Adipocyte (in vitro differentiated cells): ENCODE data around the gene PTPN14.
"Not testable (repeated sequence)": the region's sequence is repeated elsewhere in the genome, so short reads cannot be mapped to it uniquely, and the experiment has no call there.

Experiments
- DNase-seq: peaks from one replicate; pipeline ENCODE4 v3.0.0-alpha.2; 2015; ENCODE audit warnings: low read depth
- H3K27me3 ChIP-seq: replicated peaks from 2 replicates; pipeline ENCODE4 v1.7.0; 2013; ENCODE audit warnings: mild to moderate bottlenecking, low read length, moderate library complexity; ENCODE audit not compliant: control insufficient read depth, insufficient read depth
- H3K36me3 ChIP-seq: 2 replicates; pipeline ENCODE4 v1.7.0; 2013; ENCODE audit warnings: low read length, mild to moderate bottlenecking, moderate library complexity; ENCODE audit not compliant: control insufficient read depth, insufficient read depth, severe bottlenecking
- H3K4me1 ChIP-seq: 2 replicates; pipeline ENCODE4 v1.7.0; 2013; ENCODE audit warnings: mild to moderate bottlenecking, low read length, moderate library complexity; ENCODE audit not compliant: control insufficient read depth, insufficient read depth
- H3K4me3 ChIP-seq: 2 replicates; pipeline ENCODE4 v1.7.0; 2013; ENCODE audit warnings: mild to moderate bottlenecking, low read length, moderate library complexity
- H3K9ac ChIP-seq: 2 replicates; pipeline ENCODE4 v1.7.0; 2013; ENCODE audit warnings: mild to moderate bottlenecking, low read length, moderate library complexity
- H3K9me3 ChIP-seq: 2 replicates; pipeline ENCODE4 v1.7.0; 2013; ENCODE audit warnings: mild to moderate bottlenecking, low read length, moderate library complexity; ENCODE audit not compliant: control insufficient read depth

PTPN14 gene

DNA sequence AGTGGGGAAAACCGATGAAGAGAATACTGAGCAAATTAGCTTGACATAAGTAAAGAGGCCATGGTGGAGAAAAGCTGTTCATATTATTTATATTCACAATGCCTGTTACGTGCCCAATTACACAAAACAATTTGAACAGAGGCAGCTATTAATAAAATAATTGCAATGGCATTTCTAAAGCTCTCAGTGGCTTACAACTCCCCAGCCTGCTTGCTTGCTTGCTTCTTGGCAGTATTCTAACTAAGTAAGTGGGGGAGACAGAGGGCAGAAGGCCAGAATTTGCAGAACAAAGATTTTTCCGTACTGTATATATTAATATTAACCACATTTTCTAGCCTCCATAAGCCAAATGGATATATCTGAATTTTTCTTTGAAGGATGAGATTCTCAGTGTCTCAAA, 12.9 kb downstream of the PTPN14 start:
- H3K4me3 ChIP-seq: no peak overlapping the region
- H3K36me3 ChIP-seq: no peaks in the 10 kb centered on the region
- no peak overlapping the region for H3K9ac ChIP-seq
- DNase-seq: no peak
- peaks cover 13% of the 10 kb centered on the region for H3K4me1 ChIP-seq
- H3K9me3 ChIP-seq: no peaks in the 10 kb centered on the region
- H3K27me3 ChIP-seq: no peaks in the 10 kb centered on the region

- H3K4me1 ChIP-seq: peaks cover 13% of the 10 kb centered on the region
- no peaks in the 10 kb centered on the region for H3K36me3 ChIP-seq
- no peaks in the 10 kb centered on the region for H3K9me3 ChIP-seq
- no peaks in the 10 kb centered on the region for H3K27me3 ChIP-seq
- H3K9ac ChIP-seq: no peak overlapping the region
- no peak for DNase-seq
- H3K4me3 ChIP-seq: no peak overlapping the region
Measured at GRCh38 chr1:214537872-214538473, 13.4 kb downstream of the PTPN14 start.

DNA sequence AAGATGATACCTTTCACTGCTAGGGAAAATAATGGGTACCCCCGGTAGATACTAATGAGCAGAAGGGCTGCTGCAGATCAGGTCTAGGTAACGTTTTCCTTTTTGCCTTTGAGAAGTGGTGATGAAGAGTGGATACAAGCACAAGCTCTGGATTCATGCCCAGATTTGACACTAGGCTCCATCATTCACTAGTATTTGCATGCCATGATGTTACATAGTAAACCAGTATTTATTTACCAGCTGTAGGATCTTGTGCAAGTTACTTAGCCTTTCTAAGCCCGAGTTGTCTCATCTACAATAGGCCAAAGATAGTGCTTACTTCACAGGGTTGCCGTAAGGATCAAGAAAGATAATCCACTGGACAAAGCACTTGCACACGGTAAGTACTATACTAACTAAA, 14.2 kb downstream of the PTPN14 start:
- peaks cover 6% of the 10 kb centered on the region for H3K36me3 ChIP-seq
- H3K9ac ChIP-seq: no peak overlapping the region
- no peak overlapping the region for H3K4me3 ChIP-seq
- H3K9me3 ChIP-seq: no peaks in the 10 kb centered on the region
- H3K27me3 ChIP-seq: no peaks in the 10 kb centered on the region
- no peak for DNase-seq
- peaks cover 13% of the 10 kb centered on the region for H3K4me1 ChIP-seq

DNA sequence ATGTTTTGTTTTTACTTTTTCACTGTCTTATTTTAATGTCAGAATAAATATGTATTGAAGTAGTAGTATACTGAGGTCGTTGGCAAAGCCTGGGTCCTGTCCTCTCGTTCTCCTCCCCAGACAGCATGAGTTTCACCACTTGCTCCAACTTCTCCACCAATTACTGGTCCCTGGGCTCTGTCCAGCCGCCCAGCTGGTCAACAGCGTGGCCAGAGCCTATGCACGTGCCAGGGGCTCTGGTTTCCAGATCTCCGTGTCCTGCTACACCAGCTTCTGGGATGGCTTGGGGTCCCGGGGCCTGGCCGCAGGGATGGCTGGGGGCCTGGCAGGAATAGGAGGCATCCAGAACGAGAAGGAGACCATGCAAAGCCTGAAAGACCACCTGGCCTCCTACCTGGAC, 19.3 kb downstream of the PTPN14 start:
- Histone ChIP-seq H3K4me3 (no peak overlapping the region), H3K9ac (no peak overlapping the region), H3K9me3 (no peaks in the 10 kb centered on the region), H3K4me1 (peaks cover 5% of the 10 kb centered on the region), H3K36me3 (peaks cover 8% of the 10 kb centered on the region), H3K27me3 (no peaks in the 10 kb centered on the region)
- no peak for DNase-seq

- Histone ChIP-seq H3K4me3 (peak overlapping the region; percentile 6), H3K4me1 (peaks cover 36% of the 10 kb centered on the region), H3K9me3 (no peaks in the 10 kb centered on the region), H3K36me3 (no peaks in the 10 kb centered on the region), H3K27me3 (no peaks in the 10 kb centered on the region), H3K9ac (no peak overlapping the region)
- DNase-seq: peak; percentile 61
Measured at GRCh38 chr1:214525535-214526019, 25.8 kb downstream of the PTPN14 start.

DNA sequence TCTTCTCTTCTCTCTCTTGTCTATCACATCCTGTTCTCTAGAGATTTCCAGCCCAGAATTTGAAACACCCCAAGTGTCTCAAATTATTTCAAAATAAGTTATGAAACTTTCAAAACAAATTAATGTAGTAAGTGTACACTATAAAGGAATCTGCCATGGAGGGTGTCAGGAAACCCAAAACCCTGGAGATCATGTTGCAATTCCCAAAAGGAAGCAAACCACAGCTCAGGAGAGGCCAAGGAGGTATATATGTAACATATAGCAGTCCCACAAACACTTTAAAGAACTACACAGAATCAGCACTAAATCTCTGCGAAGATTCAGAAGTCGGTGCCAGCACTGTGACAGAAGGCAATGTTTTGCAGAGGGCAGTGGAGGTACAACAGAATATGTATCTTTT, 26.6 kb downstream of the PTPN14 start:
- Histone ChIP-seq H3K4me1 (peaks cover 36% of the 10 kb centered on the region), H3K27me3 (no peaks in the 10 kb centered on the region), H3K9me3 (no peaks in the 10 kb centered on the region), H3K36me3 (no peaks in the 10 kb centered on the region), H3K9ac (no peak overlapping the region), H3K4me3 (peak overlapping the region; percentile 6)
- peak; percentile 68 for DNase-seq

DNA sequence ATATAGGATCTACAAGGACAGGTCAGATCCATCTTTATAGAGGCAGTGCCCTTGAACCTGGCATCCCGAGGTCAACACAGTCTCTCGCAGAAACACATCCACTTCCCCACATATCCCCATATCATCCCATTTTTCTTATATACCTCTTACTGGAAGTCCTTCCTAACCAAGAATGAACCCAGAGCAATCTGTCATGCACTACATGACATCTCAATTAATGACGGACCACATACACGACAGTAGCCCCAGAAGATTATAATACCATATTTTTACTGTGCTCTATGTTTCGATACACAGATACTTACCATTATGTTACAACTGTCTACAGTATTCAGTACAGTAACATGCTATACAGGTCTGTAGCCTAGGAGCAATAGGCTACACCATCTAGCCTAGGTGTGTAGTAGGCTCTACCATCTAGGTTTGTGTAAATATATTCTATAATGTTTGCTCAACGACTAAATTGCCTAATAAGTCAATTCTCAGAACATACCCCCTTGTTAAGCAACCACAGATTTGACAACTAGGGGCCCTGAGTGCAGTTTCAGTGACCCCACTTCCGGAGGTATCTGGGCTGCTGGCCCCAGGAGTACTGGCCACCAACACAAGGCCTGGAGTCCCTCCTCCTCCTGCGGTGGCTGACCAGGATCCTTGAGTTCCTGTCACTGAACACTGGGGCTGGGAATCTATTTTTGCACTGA, 28.1 kb downstream of the PTPN14 start:
- Histone ChIP-seq H3K9me3 (no peaks in the 10 kb centered on the region), H3K4me1 (peaks cover 41% of the 10 kb centered on the region), H3K36me3 (no peaks in the 10 kb centered on the region), H3K27me3 (no peaks in the 10 kb centered on the region), H3K9ac (no peak overlapping the region), H3K4me3 (no peak overlapping the region)
- no peak for DNase-seq

DNA sequence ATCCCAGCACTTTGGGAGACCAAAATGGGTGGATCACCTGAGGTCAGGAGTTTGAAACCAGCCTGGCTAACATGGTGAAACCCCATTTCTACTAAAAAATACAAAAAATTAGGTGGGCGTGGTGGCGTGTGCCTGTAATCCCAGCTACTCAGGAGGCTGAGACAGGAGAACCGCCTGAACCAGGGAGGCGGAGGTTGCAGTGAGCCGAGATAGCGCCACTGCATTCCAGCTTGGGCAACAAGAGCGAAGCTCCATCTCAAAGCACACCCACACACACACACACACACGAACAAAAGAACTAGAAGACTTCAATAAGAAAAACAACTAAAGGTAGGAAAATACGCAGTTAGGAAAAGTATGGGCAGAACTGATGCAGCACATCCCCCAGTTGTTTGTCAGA, 29.9 kb downstream of the PTPN14 start:
- peaks cover 42% of the 10 kb centered on the region for H3K4me1 ChIP-seq
- not testable (repeated sequence) for H3K9ac ChIP-seq, H3K27me3 ChIP-seq, H3K4me3 ChIP-seq, H3K36me3 ChIP-seq, DNase-seq, H3K9me3 ChIP-seq

GRCh38 chr1:214520544-214521165, 30.7 kb downstream of the PTPN14 start:
- Histone ChIP-seq H3K36me3 (no peaks in the 10 kb centered on the region), H3K27me3 (no peaks in the 10 kb centered on the region), H3K4me1 (peaks cover 46% of the 10 kb centered on the region)

GRCh38 chr1:214518361-214518760, 33.0 kb downstream of the PTPN14 start:
- H3K9me3 ChIP-seq: no peaks in the 10 kb centered on the region
- peaks cover 45% of the 10 kb centered on the region for H3K4me1 ChIP-seq
- no peak for DNase-seq
- no peak overlapping the region for H3K4me3 ChIP-seq
- H3K9ac ChIP-seq: no peak overlapping the region
- no peaks in the 10 kb centered on the region for H3K27me3 ChIP-seq
- no peaks in the 10 kb centered on the region for H3K36me3 ChIP-seq

More at GRCh38 chr1:214520544-214521165, 30.7 kb downstream of the PTPN14 start:
- DNase-seq: no peak
- H3K4me3 ChIP-seq: no peak overlapping the region
- H3K9ac ChIP-seq: no peak overlapping the region
- H3K9me3 ChIP-seq: no peaks in the 10 kb centered on the region

DNA sequence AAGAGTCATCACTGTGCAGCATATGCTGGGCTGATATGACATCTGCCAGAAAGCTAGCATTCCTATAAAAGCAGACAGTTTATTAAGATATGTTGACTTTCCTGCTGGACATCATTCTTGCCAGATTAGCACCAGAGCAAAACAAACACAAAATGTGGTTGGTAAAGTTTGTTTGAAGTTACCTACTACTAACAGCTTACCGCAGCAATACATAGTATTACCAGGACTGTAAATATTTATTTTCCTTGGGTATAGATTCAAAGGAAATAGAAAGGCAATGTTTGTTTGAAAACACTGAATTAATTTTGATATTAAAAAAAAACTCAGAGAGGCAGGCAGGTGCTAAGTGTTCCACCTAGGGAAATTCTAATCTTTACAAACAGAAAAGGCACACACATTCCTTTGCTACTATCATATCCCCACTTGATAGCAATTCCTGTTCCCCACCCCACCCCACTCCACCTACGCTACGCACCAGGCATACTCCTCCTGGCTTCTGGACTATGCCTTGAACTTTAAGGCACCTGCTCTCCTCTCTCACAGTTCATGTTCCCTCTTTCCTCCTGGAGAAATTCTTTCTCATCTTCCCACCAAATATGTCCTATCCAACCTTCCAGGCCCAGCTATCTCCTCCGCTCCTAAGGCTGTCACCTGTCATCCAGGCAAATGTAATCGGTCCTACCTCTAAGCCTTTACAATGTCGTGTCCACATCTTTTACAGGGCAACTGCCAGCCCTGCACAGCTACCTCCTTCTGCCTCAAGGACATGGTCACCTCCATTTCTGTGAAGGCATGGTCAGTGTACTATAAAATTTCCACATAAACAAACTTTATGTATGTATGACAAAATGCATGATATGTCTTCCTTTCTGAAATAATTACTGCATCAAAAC, 34.7 kb downstream of the PTPN14 start:
- Histone ChIP-seq H3K4me3 (peak overlapping the region; percentile 53), H3K9me3 (no peaks in the 10 kb centered on the region), H3K9ac (peak overlapping the region; percentile 75), H3K4me1 (peaks cover 51% of the 10 kb centered on the region), H3K27me3 (no peaks in the 10 kb centered on the region), H3K36me3 (no peaks in the 10 kb centered on the region)
- no peak for DNase-seq
